HG03521 (cell line): ENCODE measurements around the gene SHROOM2.
"Not testable (repeated sequence)": the region's sequence is repeated elsewhere in the genome, so short reads cannot be mapped to it uniquely, and the experiment has no call there.

Experiments used
- ATAC-seq: cut with Tn5 transposase; IDR thresholded peaks from one replicate; pipeline ENCODE4 v1.9.1; 2021; ENCODE audit warnings: mild to moderate bottlenecking, moderate library complexity; ENCODE audit not compliant: unreplicated experiment

Gene SHROOM2

GRCh38 chrX:9829308-9830267 is 43.4 kb downstream of the SHROOM2 start:
- ATAC-seq, result peak; percentile 90

GRCh38 chrX:9832811-9833210 is 46.6 kb downstream of the SHROOM2 start:
- no peak for ATAC-seq

- no peak for ATAC-seq
Measured at GRCh38 chrX:9835585-9836210, 49.5 kb downstream of the SHROOM2 start.

GRCh38 chrX:9842541-9842940 is 56.3 kb downstream of the SHROOM2 start:
- ATAC-seq, result no peak

GRCh38 chrX:9844936-9845577 is 58.8 kb downstream of the SHROOM2 start:
- ATAC-seq, result no peak

- ATAC-seq, result no peak
Measured at GRCh38 chrX:9845578-9845952, 59.3 kb downstream of the SHROOM2 start.

GRCh38 chrX:9846631-9847030 is 60.4 kb downstream of the SHROOM2 start:
- ATAC-seq, result no peak

- ATAC-seq, result no peak
Measured at GRCh38 chrX:9847071-9847470, 60.8 kb downstream of the SHROOM2 start.

GRCh38 chrX:9848718-9849479 is 62.7 kb downstream of the SHROOM2 start:
- ATAC-seq, result no peak

GRCh38 chrX:9851890-9852289 is 65.7 kb downstream of the SHROOM2 start:
- ATAC-seq, result no peak

- ATAC-seq, result no peak
Measured at GRCh38 chrX:9853307-9853706, 67.1 kb downstream of the SHROOM2 start.

GRCh38 chrX:9855561-9856283 is 69.5 kb downstream of the SHROOM2 start:
- ATAC-seq, result no peak

- no peak for ATAC-seq
Measured at GRCh38 chrX:9856588-9856987, 70.4 kb downstream of the SHROOM2 start.

GRCh38 chrX:9857575-9858474 is 71.6 kb downstream of the SHROOM2 start:
- ATAC-seq, result no peak

GRCh38 chrX:9858684-9859083 is 72.5 kb downstream of the SHROOM2 start:
- not testable (repeated sequence) for ATAC-seq

GRCh38 chrX:9859711-9860555 is 73.7 kb downstream of the SHROOM2 start:
- ATAC-seq, result no peak

- no peak for ATAC-seq
Measured at GRCh38 chrX:9860826-9861225, 74.6 kb downstream of the SHROOM2 start.

- ATAC-seq, result no peak
Measured at GRCh38 chrX:9861711-9862110, 75.5 kb downstream of the SHROOM2 start.
